Fibroblast of upper back skin (primary cell): ENCODE results near the gene PIGO.

Experiments
- DNase-seq: peaks from one replicate; pipeline ENCODE4 v3.0.0-alpha.2; 2013

The PIGO gene

GRCh38 chr9:35105571-35106342 is 9.4 kb upstream of the PIGO start:
- no peak for DNase-seq

GRCh38 chr9:35105126-35105525 is 8.7 kb upstream of the PIGO start:
- DNase-seq, result no peak

- DNase-seq, result no peak
Observed at GRCh38 chr9:35104586-35104985, 8.2 kb upstream of the PIGO start.

- no peak for DNase-seq
Observed at GRCh38 chr9:35103660-35104191, 7.3 kb upstream of the PIGO start.

- DNase-seq, result peak; percentile 94
Observed at GRCh38 chr9:35102769-35103659, 6.6 kb upstream of the PIGO start, which contains the start of gene STOML2. TSS of gene STOML2 (minus strand) at chr9:35103131. CDS start at chr9:35103094, 37 bp downstream.

- DNase-seq, result no peak
Observed at GRCh38 chr9:35102465-35102768, 6.0 kb upstream of the PIGO start.

GRCh38 chr9:35097573-35097972 is 1.2 kb upstream of the PIGO start:
- DNase-seq, result no peak

- no peak for DNase-seq
Observed at GRCh38 chr9:35091536-35091935, 4.9 kb downstream of the PIGO start.

- DNase-seq, result no peak
Observed at GRCh38 chr9:35089434-35089833, 7.0 kb downstream of the PIGO start.

- no peak for DNase-seq
Observed at GRCh38 chr9:35085078-35085477, 11.3 kb downstream of the PIGO start.

- peak; percentile 90 for DNase-seq
Observed at GRCh38 chr9:35079426-35080341, 16.7 kb downstream of the PIGO start, which contains the start of gene FANCG. TSS of gene FANCG (minus strand) at chr9:35079942. CDS start at chr9:35079524, 418 bp downstream.

GRCh38 chr9:35079041-35079425 is 17.4 kb downstream of the PIGO start:
- DNase-seq, result no peak

- DNase-seq, result no peak
Observed at GRCh38 chr9:35078066-35078465, 18.3 kb downstream of the PIGO start.

GRCh38 chr9:35076848-35077247 is 19.5 kb downstream of the PIGO start:
- DNase-seq, result no peak

- DNase-seq, result no peak
Observed at GRCh38 chr9:35075358-35075757, 21.0 kb downstream of the PIGO start.

GRCh38 chr9:35074791-35075190 is 21.6 kb downstream of the PIGO start:
- no peak for DNase-seq

GRCh38 chr9:35074141-35074540 is 22.2 kb downstream of the PIGO start:
- no peak for DNase-seq

- DNase-seq, result no peak
Observed at GRCh38 chr9:35073279-35073612, 23.1 kb downstream of the PIGO start.

- DNase-seq, result peak; percentile 100
Observed at GRCh38 chr9:35072461-35073278, 23.7 kb downstream of the PIGO start, which contains the start of gene VCP. TSS of gene VCP (minus strand) at chr9:35072625. CDS start at chr9:35072353, 272 bp downstream.

- DNase-seq, result peak; percentile 77
Observed at GRCh38 chr9:35071814-35072460, 24.5 kb downstream of the PIGO start.
